CD4-positive, alpha-beta T cell treated with Interleukin-1 beta for 1 hour (primary cell): ENCODE measurements around the gene ANO8.

Source experiments
- DNase-seq, 2 donors: peaks; one replicate each; pipeline ENCODE4 v3.0.0-alpha.2; 2020 to 2022

Gene ANO8

GRCh38 chr19:17327654-17328516 is 6.8 kb downstream of the ANO8 start:
- DNase-seq: peak; percentile 65

GRCh38 chr19:17327068-17327653 is 7.5 kb downstream of the ANO8 start:
- DNase-seq: no peak

- DNase-seq: no peak
Measured at GRCh38 chr19:17326595-17326966, 8.1 kb downstream of the ANO8 start.

GRCh38 chr19:17325881-17326594 is 8.6 kb downstream of the ANO8 start:
- no peak for DNase-seq

DNA sequence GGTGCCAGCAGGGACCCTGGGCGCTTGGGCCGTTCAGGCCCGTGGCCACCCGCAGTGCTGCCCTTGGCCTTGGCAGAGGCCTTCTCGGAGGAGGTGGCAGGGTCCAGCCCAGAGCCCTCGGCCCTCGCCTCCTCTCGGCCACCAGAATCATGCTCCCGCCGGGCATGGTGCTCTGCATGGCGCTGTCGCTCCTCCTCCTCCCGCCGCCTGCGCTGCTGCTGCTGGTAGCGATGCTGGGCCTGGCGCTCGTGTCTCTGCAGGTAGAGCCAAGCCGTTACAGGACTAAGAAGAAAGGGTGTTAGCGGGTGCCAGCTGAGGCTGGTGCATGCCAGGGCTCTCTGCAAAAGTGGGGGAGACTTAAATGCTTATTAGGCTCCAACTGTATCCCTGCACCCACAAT is 9.5 kb downstream of the ANO8 start:
- no peak for DNase-seq

- no peak for DNase-seq
Measured at GRCh38 chr19:17324357-17325114, 10.1 kb downstream of the ANO8 start.

DNA sequence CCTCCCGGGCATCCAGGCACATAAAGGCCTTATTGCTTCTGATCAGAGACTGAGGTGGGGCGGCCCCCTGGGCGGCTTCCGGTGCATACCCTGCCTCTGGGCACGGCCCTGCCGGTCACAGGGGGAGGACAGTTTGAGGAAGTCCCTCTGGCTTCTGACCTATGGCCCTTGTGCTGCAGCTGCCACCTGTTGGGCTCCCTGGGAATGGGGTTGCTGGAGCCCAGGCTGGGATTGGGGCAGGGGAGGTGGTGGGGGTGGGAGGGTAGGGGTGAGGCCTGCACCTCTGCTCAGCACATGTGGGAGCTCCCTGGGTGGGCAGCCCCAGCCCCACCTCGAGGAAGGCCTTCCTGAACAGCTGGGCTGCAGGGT is 10.7 kb downstream of the ANO8 start:
- peak in 1 of 2 donors; percentile 21 for DNase-seq

DNA sequence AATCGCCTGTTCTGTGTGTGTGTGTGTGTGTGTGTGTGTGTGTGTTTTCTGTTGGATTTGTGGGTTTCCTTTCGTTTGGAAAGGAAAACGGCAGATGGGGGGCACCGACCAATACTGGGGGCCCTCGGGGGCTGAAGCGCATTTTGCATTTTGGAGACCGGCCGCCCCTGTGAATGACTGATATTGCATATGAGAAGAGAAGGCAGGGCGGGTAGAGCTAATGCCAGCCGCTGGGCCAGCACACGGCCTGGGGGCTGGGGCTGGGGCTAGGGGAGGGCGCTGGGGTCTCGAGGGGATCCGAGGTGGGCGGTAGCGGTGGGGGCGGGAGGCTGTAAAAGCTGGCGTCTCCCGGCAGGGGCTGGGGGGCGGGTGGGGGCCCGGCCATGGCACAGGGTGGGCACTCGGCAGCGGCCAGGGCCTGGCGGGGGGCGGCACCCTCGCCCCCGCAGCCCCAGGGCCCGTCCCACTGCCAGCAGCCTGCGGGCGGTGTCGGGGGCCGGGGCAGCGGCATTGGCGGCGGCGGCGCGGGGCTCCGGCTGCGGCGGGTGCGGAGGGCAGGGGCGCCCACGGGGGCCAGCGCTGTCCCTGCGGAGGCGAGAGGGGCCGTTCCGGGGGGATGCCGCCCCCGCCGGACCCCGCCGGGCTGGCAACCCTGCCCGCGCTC is 11.2 kb downstream of the ANO8 start:
- no peak for DNase-seq

GRCh38 chr19:17322854-17323253 is 11.8 kb downstream of the ANO8 start:
- DNase-seq: no peak

DNA sequence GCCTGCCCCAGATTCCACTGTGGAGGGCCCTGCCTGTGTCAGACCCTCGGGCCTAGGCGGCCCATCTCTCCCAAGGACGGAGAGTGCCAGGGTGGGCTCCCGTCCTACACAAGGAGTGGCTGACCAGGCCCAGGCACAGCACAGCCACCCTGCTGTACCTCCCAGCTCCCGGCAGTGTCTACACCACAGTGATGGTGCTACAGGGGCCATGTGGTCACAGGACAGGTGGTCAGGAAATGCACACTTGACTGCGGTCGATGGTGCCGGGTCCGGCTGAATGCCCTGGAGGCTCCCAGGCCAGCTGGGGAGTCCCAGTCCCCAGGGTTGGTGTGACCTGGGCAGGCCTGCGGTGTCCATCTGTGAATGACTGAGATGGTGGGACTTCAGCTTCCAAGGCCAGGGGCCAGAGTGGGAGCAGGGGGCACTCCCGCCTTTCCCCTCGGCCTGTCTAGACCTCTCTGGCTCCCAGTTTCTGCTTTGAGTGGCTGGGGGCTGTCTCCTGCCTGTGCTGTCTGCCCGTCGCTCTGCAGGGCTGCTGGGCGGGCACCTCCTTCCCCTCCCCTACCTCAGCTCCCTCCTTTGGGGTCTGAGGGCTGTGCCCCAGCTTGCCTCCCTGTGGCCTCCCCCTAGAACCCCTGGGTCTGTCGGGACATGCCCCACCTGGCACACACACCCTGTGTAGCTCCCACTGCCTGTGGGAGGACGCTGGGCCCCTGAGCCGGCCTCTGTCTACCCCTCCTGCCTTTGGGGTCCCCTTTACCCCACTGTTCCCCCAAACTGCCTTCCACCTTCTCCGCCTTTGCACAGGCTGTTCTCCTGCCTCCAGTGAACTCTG is 12.8 kb downstream of the ANO8 start:
- DNase-seq: no peak

- no peak for DNase-seq
Measured at GRCh38 chr19:17320435-17320834, 14.2 kb downstream of the ANO8 start.

DNA sequence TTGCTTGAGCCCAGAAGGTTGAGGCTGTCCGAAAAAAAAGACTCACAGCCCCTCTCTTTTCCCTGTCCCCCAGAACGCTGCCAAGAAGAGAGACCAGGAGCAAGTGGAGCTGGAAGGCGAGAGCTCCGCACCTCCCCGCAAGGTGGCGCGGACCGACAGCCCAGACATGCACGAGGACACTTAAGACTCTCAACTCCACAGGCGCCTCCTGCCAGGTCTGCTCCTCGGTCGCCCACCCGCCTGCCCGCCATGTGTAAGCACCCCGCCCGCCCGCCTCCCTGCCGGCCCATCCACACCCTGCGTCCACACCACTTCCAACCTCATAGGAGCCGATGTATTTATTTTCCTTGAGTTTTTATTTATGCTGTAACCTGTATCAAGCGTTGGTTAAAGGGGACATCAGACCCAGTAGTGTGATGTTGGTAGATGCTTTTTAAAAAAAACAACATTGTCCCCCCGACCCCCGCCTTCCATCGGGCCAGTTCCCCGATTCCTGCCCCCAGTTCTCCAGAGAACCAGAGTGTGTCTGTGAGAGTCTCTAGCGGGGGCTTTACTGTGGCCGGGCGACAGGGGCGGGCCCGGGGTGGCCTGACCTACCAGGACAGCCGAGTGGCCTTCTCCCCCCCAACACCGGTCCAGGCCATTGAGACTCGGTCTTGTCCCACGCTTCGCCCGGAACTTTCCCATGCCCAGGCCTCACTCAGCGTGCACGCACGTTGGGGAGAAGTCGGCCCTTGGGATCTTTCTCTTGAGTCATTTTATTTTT is 15.0 kb downstream of the ANO8 start:
- no peak for DNase-seq

DNA sequence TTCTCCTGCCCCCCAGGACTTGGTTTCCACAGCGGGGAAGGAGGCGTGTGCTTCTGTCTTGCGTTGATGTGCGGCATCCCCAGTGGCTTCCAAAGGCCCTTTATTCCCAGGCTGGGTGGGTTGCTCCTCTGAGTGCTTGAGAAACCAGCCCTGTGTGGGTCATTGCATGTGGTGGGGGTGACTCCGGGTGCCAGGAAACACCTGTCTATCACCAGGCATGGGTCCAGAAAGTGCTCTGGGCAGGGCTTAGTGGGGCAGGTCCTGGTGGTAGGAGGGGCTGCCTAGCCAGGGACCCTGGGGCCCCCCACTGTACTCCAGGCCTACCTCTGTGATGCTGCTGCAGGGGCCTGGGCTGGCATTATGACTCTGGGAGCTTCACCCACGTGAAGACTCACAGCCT is 15.7 kb downstream of the ANO8 start:
- no peak for DNase-seq

- DNase-seq: no peak
Measured at GRCh38 chr19:17314007-17314593, 20.6 kb downstream of the ANO8 start.

GRCh38 chr19:17312189-17313113 is 22.2 kb downstream of the ANO8 start:
- no peak for DNase-seq

DNA sequence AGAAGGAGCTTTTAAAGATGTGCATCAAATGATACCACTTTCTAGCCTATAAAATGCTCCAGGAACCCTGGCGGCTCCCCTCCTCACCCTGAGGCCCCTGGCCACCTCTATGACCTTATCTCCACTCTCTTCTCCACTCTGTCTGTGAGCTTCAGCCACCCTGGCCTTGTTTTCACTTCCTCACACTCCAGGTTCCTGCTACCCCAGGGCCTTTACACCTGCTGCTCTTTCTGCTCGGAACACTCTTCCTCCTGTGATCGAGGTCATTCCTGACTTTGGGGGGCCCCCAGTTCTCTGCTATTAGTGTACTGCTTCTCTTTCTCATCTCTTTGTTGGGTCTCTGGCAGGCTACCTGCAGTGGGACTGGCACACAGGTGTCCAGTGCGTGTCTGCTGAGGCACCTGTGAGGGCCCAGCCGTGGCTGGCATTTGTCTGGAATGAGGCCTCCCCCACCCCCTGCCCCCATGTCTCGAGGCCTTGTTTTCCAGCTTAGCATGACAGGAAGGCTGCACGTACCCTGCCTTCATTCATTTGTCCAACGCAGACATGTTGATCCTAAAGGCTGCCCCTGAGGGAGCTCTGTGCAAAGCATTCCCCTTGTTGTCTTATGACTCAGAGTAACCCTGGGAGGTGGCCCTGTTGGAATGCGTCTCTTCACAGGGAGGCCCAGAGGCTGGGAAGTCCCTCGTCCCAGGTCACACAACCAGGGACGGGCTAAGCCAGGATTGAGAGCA is 23.0 kb downstream of the ANO8 start:
- DNase-seq: no peak

- DNase-seq: no peak
Measured at GRCh38 chr19:17309965-17310461, 24.6 kb downstream of the ANO8 start.

DNA sequence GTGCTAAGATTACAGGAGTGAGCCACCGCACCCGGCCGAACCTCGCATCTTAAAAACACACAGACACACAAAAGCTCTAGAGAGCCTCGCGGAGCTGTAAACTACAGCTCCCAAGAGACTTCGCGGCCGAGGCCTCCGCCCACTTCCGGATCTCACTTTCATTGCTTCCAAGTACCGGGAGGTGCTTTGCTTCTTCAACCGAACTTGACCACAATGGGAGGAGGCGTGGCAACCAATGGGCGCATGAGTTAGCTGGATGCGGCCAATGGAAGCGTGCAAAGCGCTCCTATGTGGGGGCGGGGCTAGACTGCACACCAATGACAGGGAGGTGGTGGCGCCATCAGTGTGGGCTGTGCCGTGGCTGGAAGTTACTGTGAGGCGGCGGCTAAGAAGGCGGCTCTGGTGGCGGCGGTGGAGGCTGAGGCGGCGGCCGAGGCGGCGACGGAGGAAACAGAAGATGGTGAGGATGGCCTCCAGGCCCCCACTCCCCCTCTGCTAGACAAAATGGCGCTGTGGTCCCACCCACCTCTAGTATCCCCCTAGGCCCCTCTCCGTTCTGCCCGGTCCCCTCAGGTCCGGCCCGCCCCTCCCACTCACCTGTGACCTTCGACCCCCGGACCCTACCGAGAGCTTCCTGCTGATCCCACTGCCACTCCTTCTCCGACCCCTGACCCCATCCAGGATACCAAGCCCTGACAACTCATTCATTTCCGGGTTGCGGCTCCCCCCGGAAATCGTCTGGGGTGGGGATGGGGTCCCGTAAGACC is 25.3 kb downstream of the ANO8 start, which contains the start of gene DDA1:
Gene DDA1 (plus strand): TSS at position 366 of the 767 bp plus-strand sequence. CDS start 92 bp downstream, at position 458.
- peak; percentile 100 for DNase-seq
